Measurements from ENCODE around the gene PAM.

PAM gene

DNA sequence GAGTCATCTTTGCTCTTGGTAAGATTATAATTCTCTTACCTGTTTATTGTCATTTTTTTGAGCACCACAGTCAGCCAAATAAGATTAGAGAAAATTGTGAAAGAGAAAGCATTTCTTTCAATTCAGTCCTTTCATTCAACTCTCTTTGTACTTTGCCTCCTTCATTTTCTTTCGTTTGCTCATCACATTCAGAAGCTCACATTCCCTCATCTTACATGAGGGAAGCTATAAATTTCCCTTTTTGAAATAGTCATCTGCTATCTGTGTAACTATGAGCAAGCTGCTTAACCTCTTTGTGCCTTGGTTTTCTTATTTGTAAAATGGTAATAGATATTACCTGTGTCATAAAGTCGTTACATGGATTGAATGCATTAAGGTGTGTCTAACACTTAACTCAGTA lies 41.4 kb downstream of the PAM start:
- Histone ChIP-seq H3K4me3 (ENCODE audit: low read depth, low read length) (no peak overlapping the region), H3K4me1 (ENCODE audit: control insufficient read depth, insufficient read depth, low read length) (peaks cover 61% of the 10 kb centered on the region), H3K9me3 (ENCODE audit: control insufficient read depth, insufficient read depth, low read depth, low read length) (no peaks in the 10 kb centered on the region), H3K9ac (ENCODE audit: low read length) (no peak overlapping the region), H3K27me3 (ENCODE audit: control insufficient read depth, insufficient read depth, low read length) (no peaks in the 10 kb centered on the region), H3K27ac (ENCODE audit: low read depth, low read length) (no peak overlapping the region), H3K36me3 (ENCODE audit: control insufficient read depth, insufficient read depth, low read length) (no peaks in the 10 kb centered on the region)

- Histone ChIP-seq H3K4me1 (ENCODE audit: control insufficient read depth, insufficient read depth, low read length) (peaks cover 61% of the 10 kb centered on the region), H3K4me3 (ENCODE audit: low read depth, low read length) (no peak overlapping the region), H3K9me3 (ENCODE audit: control insufficient read depth, insufficient read depth, low read depth, low read length) (no peaks in the 10 kb centered on the region), H3K36me3 (ENCODE audit: control insufficient read depth, insufficient read depth, low read length) (no peaks in the 10 kb centered on the region), H3K27me3 (ENCODE audit: control insufficient read depth, insufficient read depth, low read length) (no peaks in the 10 kb centered on the region), H3K9ac (ENCODE audit: low read length) (no peak overlapping the region), H3K27ac (ENCODE audit: low read depth, low read length) (no peak overlapping the region)
These were observed 42.3 kb downstream of the PAM start for GRCh38 chr5:102797322-102797884.

DNA sequence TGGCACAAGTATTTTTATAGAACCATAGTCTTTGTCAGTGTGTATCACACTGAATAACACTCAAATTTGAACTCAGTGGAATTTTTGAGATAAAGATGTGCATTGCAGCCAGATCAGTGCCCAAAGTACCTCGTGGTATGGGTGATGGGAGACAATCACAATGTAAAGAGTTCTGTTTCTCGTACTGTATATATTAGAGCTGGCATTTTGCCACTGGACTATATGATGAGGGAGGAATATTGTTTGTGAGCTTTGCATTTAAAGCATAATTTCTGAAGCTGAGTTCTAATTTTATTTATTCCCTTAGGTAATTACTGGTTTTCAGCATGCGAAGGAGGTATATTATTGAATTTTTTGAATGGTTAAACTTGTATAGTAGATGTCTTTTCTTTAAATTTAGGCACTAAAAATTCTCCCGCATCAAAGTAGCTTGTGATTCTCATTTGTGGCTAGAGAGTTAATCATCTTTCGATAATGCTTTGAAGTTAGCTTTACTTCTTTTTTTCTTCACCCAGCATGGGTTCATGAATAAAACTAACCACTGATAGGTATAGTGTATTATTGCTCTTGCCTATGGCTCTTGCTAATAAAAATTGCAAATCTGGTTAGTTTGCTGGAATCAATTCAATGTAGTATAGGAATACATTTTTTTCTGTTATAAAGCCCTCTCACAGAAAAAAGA lies 43.1 kb downstream of the PAM start:
- H3K27me3 ChIP-seq (ENCODE audit: control insufficient read depth, insufficient read depth, low read length) = no peaks in the 10 kb centered on the region
- no peak overlapping the region for H3K9ac ChIP-seq (ENCODE audit: low read length)
- H3K4me1 ChIP-seq (ENCODE audit: control insufficient read depth, insufficient read depth, low read length) = peaks cover 61% of the 10 kb centered on the region
- no peak overlapping the region for H3K4me3 ChIP-seq (ENCODE audit: low read depth, low read length)
- no peaks in the 10 kb centered on the region for H3K9me3 ChIP-seq (ENCODE audit: control insufficient read depth, insufficient read depth, low read depth, low read length)
- no peaks in the 10 kb centered on the region for H3K36me3 ChIP-seq (ENCODE audit: control insufficient read depth, insufficient read depth, low read length)
- H3K27ac ChIP-seq (ENCODE audit: low read depth, low read length) = no peak overlapping the region

GRCh38 chr5:102799017-102799416 lies 43.9 kb downstream of the PAM start:
- H3K9ac ChIP-seq (ENCODE audit: low read length) = no peak overlapping the region
- no peaks in the 10 kb centered on the region for H3K9me3 ChIP-seq (ENCODE audit: control insufficient read depth, insufficient read depth, low read depth, low read length)
- H3K27me3 ChIP-seq (ENCODE audit: control insufficient read depth, insufficient read depth, low read length) = no peaks in the 10 kb centered on the region
- H3K36me3 ChIP-seq (ENCODE audit: control insufficient read depth, insufficient read depth, low read length) = no peaks in the 10 kb centered on the region
- no peak overlapping the region for H3K27ac ChIP-seq (ENCODE audit: low read depth, low read length)
- H3K4me3 ChIP-seq (ENCODE audit: low read depth, low read length) = no peak overlapping the region
- H3K4me1 ChIP-seq (ENCODE audit: control insufficient read depth, insufficient read depth, low read length) = peaks cover 63% of the 10 kb centered on the region

- no peaks in the 10 kb centered on the region for H3K36me3 ChIP-seq (ENCODE audit: control insufficient read depth, insufficient read depth, low read length)
- no peaks in the 10 kb centered on the region for H3K27me3 ChIP-seq (ENCODE audit: control insufficient read depth, insufficient read depth, low read length)
- H3K9ac ChIP-seq (ENCODE audit: low read length) = no peak overlapping the region
- H3K4me3 ChIP-seq (ENCODE audit: low read depth, low read length) = no peak overlapping the region
- H3K27ac ChIP-seq (ENCODE audit: low read depth, low read length) = no peak overlapping the region
- H3K4me1 ChIP-seq (ENCODE audit: control insufficient read depth, insufficient read depth, low read length) = peaks cover 57% of the 10 kb centered on the region
- H3K9me3 ChIP-seq (ENCODE audit: control insufficient read depth, insufficient read depth, low read depth, low read length) = no peaks in the 10 kb centered on the region
These were observed 45.3 kb downstream of the PAM start for GRCh38 chr5:102800427-102800826.

GRCh38 chr5:102801371-102801770 lies 46.3 kb downstream of the PAM start:
- Histone ChIP-seq H3K4me3 (ENCODE audit: low read depth, low read length) (no peak overlapping the region), H3K9ac (ENCODE audit: low read length) (no peak overlapping the region), H3K9me3 (ENCODE audit: control insufficient read depth, insufficient read depth, low read depth, low read length) (no peaks in the 10 kb centered on the region), H3K27me3 (ENCODE audit: control insufficient read depth, insufficient read depth, low read length) (no peaks in the 10 kb centered on the region), H3K27ac (ENCODE audit: low read depth, low read length) (no peak overlapping the region), H3K4me1 (ENCODE audit: control insufficient read depth, insufficient read depth, low read length) (peaks cover 54% of the 10 kb centered on the region), H3K36me3 (ENCODE audit: control insufficient read depth, insufficient read depth, low read length) (no peaks in the 10 kb centered on the region)

DNA sequence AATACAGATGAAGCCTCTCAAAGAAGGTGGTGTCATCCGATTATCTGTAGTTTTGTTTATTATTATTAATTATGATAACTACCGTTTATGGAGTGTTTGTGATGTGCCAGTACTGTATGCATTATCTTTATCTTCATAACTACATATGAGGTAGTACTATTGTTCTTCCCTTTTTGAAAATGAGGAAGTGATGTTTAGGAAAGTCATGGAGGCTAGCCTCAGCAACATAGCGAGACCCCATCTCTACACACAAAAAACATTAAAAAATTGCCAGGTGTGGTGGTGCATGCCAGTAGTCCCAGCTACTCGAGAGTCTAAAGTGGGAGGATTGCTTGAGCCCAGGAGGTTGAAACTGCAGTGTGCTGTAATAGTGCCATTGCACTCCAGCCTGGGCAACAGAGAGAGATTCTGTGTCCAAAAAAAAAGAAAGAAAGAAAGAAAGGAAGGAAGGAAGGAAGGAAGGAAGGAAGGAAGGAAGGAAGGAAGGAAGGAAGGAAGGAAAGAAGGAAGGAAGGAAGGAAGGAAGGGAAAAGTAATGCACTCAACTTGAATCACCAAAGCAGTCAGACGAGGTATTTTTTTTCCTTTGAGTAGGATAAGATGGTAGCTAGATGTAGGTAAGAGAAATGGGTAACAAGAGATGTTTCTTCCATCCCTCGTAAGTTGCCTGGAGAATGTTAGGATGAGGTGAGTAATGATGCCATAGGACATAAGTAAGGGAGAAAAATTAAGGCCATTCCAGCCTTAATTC lies 47.8 kb downstream of the PAM start:
- Histone ChIP-seq H3K4me1 (ENCODE audit: control insufficient read depth, insufficient read depth, low read length) (peaks cover 53% of the 10 kb centered on the region), H3K9ac (ENCODE audit: low read length) (no peak overlapping the region), H3K4me3 (ENCODE audit: low read depth, low read length) (no peak overlapping the region), H3K27ac (ENCODE audit: low read depth, low read length) (no peak overlapping the region), H3K36me3 (ENCODE audit: control insufficient read depth, insufficient read depth, low read length) (no peaks in the 10 kb centered on the region), H3K9me3 (ENCODE audit: control insufficient read depth, insufficient read depth, low read depth, low read length) (no peaks in the 10 kb centered on the region), H3K27me3 (ENCODE audit: control insufficient read depth, insufficient read depth, low read length) (no peaks in the 10 kb centered on the region)

DNA sequence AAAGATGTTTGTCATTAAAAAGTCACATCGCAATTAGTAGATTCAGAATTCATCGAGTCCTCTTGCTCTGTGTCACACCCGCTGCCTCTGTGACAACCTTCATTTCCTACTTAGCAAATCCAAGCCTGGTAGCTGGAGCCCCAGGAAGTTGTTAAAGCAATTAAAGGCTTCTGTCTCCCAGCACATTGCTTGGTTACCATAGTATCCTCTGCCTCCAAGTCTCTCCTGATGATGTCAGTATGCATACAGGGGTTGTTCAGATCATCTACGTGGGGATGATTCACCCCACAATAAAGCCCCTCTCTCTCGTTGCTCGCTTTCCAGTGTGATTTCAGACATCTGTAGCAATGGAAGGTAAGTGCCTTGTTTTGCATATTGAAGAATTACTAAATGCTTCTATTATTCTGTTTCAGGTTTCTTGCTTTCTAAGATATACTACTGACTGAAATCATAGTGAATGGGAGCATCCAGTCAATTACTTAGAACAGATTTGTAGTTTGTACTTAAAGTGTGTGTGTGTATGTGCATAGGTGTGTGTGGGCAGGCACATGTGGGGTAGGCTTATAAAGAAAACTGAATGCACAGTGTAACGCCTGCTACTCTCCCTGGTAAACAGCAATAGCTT lies 52.9 kb downstream of the PAM start:
- peak overlapping the region; percentile 47 for H3K9ac ChIP-seq (ENCODE audit: low read length)
- H3K4me1 ChIP-seq (ENCODE audit: control insufficient read depth, insufficient read depth, low read length) = peaks cover 32% of the 10 kb centered on the region
- H3K4me3 ChIP-seq (ENCODE audit: low read depth, low read length) = no peak overlapping the region; the same call in 1 of the 2 replicates
- H3K27me3 ChIP-seq (ENCODE audit: control insufficient read depth, insufficient read depth, low read length) = no peaks in the 10 kb centered on the region
- no peaks in the 10 kb centered on the region for H3K9me3 ChIP-seq (ENCODE audit: control insufficient read depth, insufficient read depth, low read depth, low read length)
- H3K36me3 ChIP-seq (ENCODE audit: control insufficient read depth, insufficient read depth, low read length) = no peaks in the 10 kb centered on the region
- H3K27ac ChIP-seq (ENCODE audit: low read depth, low read length) = no peak overlapping the region

GRCh38 chr5:102809033-102809432 lies 53.9 kb downstream of the PAM start:
- Histone ChIP-seq H3K9ac (ENCODE audit: low read length) (no peak overlapping the region), H3K4me1 (ENCODE audit: control insufficient read depth, insufficient read depth, low read length) (peaks cover 29% of the 10 kb centered on the region), H3K27me3 (ENCODE audit: control insufficient read depth, insufficient read depth, low read length) (no peaks in the 10 kb centered on the region), H3K27ac (ENCODE audit: low read depth, low read length) (no peak overlapping the region), H3K9me3 (ENCODE audit: control insufficient read depth, insufficient read depth, low read depth, low read length) (no peaks in the 10 kb centered on the region), H3K36me3 (ENCODE audit: control insufficient read depth, insufficient read depth, low read length) (no peaks in the 10 kb centered on the region), H3K4me3 (ENCODE audit: low read depth, low read length) (no peak overlapping the region)

GRCh38 chr5:102811972-102812371 lies 56.9 kb downstream of the PAM start:
- Histone ChIP-seq H3K27me3 (ENCODE audit: control insufficient read depth, insufficient read depth, low read length) (no peaks in the 10 kb centered on the region), H3K4me3 (ENCODE audit: low read depth, low read length) (no peak overlapping the region), H3K4me1 (ENCODE audit: control insufficient read depth, insufficient read depth, low read length) (peaks cover 16% of the 10 kb centered on the region), H3K27ac (ENCODE audit: low read depth, low read length) (no peak overlapping the region), H3K9ac (ENCODE audit: low read length) (no peak overlapping the region), H3K36me3 (ENCODE audit: control insufficient read depth, insufficient read depth, low read length) (no peaks in the 10 kb centered on the region), H3K9me3 (ENCODE audit: control insufficient read depth, insufficient read depth, low read depth, low read length) (no peaks in the 10 kb centered on the region)

DNA sequence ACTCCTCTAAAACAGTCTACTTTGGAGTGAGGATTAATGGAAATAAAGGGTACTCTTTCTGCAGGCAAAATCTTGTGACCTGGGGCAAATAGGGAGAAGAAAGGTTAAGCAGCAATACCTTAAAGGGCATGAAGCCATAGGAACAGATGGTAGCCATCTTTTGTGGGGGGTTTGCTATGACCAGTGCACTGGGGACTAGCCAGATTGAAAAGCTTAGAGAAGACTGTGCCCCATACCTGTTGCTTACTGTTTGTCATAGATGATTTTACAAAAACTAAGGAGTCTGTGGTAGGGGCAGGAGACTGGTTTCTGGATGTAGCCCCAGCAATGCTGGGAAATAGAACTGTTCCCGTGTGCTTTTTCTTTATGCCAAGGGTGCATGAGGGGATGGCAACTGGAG lies 58.6 kb downstream of the PAM start:
- H3K9ac ChIP-seq (ENCODE audit: low read length) = no peak overlapping the region
- no peaks in the 10 kb centered on the region for H3K36me3 ChIP-seq (ENCODE audit: control insufficient read depth, insufficient read depth, low read length)
- H3K27me3 ChIP-seq (ENCODE audit: control insufficient read depth, insufficient read depth, low read length) = no peaks in the 10 kb centered on the region
- no peak overlapping the region for H3K27ac ChIP-seq (ENCODE audit: low read depth, low read length)
- H3K4me3 ChIP-seq (ENCODE audit: low read depth, low read length) = no peak overlapping the region
- peaks cover 4% of the 10 kb centered on the region; the same call in 1 of the 2 replicates for H3K4me1 ChIP-seq (ENCODE audit: control insufficient read depth, insufficient read depth, low read length)
- H3K9me3 ChIP-seq (ENCODE audit: control insufficient read depth, insufficient read depth, low read depth, low read length) = no peaks in the 10 kb centered on the region

All from HUES6 (cell line).